HEK293T (cell line): ENCODE measurements around the gene CCL24.
"Not testable (repeated sequence)": the region's sequence is repeated elsewhere in the genome, so short reads cannot be mapped to it uniquely, and the experiment has no call there.

ENCODE experiments used
- ARNT ChIP-seq: fragments of 450-650 bp; IDR thresholded peaks from 2 replicates; pipeline ENCODE4 v1.6.1; 2017; ENCODE audit warnings: mild to moderate bottlenecking
- BHLHE40 ChIP-seq: fragments of 450-650 bp; IDR thresholded peaks from 2 replicates; pipeline ENCODE4 v1.6.1; 2016; ENCODE audit warnings: mild to moderate bottlenecking, moderate library complexity, borderline replicate concordance
- CTBP1 ChIP-seq: fragments of 450-650 bp; IDR thresholded peaks from 2 replicates; pipeline ENCODE4 v1.6.1; 2016; ENCODE audit warnings: borderline replicate concordance
- ELF4 ChIP-seq: fragments of 450-650 bp; IDR thresholded peaks from 2 replicates; pipeline ENCODE4 v1.6.1; 2017; ENCODE audit warnings: antibody characterized with exemption
- FOXA1 ChIP-seq: fragments of 450-650 bp; IDR thresholded peaks from 2 replicates; pipeline ENCODE4 v1.6.1; 2016; ENCODE audit warnings: mild to moderate bottlenecking
- FOXK2 ChIP-seq: fragments of 450-650 bp; IDR thresholded peaks from 2 replicates; pipeline ENCODE4 v1.6.1; 2016; ENCODE audit warnings: mild to moderate bottlenecking
- FOXM1 ChIP-seq: fragments of 450-650 bp; IDR thresholded peaks from 2 replicates; pipeline ENCODE4 v1.6.1; 2017; ENCODE audit warnings: mild to moderate bottlenecking, borderline replicate concordance
- LEF1 ChIP-seq: fragments of 450-650 bp; IDR thresholded peaks from 2 replicates; pipeline ENCODE4 v1.6.1; 2017; ENCODE audit warnings: mild to moderate bottlenecking, borderline replicate concordance
- NFRKB ChIP-seq: fragments of 450-650 bp; IDR thresholded peaks from 2 replicates; pipeline ENCODE4 v1.6.1; 2016; ENCODE audit warnings: mild to moderate bottlenecking, moderate library complexity
- SP1 ChIP-seq: fragments of 450-650 bp; IDR thresholded peaks from 2 replicates; pipeline ENCODE4 v1.6.1; 2017
- SUZ12 ChIP-seq: fragments of 450-650 bp; IDR thresholded peaks from 2 replicates; pipeline ENCODE4 v1.6.1; 2016; ENCODE audit warnings: mild to moderate bottlenecking
- TARDBP ChIP-seq: fragments of 450-650 bp; IDR thresholded peaks from 2 replicates; pipeline ENCODE4 v1.6.1; 2016
- ZNF384 ChIP-seq: fragments of 450-650 bp; IDR thresholded peaks from 2 replicates; pipeline ENCODE4 v1.6.1; 2016
- TF ChIP-seq, protein P1 (sequence below): fragments of 450-650 bp; IDR thresholded peaks from 2 replicates; pipeline ENCODE4 v1.6.1; 2016

DNA sequence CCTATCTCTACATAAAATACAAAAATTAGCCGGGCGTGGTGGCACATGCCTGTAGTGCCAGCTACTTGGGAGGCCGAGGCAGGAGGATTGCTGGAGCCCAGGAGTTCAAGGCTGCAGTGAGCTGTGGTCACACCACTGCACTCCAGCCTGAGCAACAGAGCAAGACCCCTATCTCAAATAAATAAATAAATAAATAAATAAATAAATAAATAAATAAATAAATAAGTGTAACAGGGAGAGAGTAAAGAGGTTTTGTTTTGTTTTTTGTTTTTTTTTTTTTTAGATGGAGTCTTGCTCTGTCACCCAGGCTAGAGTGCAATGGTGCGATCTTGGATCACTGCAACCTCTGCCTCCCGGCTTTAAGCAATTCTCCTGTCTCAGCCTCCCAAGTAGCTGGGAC, 21.0 kb downstream of the CCL24 start:
- not testable (repeated sequence) for TF ChIP-seq ZNF384, SP1, BHLHE40, FOXK2, FOXM1, SUZ12, ARNT, ELF4, TARDBP, CTBP1, NFRKB, LEF1, FOXA1
- TF ChIP-seq, protein P1, sequence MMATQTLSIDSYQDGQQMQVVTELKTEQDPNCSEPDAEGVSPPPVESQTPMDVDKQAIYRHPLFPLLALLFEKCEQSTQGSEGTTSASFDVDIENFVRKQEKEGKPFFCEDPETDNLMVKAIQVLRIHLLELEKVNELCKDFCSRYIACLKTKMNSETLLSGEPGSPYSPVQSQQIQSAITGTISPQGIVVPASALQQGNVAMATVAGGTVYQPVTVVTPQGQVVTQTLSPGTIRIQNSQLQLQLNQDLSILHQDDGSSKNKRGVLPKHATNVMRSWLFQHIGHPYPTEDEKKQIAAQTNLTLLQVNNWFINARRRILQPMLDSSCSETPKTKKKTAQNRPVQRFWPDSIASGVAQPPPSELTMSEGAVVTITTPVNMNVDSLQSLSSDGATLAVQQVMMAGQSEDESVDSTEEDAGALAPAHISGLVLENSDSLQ = not testable (repeated sequence)
